H1 (cell line): ENCODE results near the gene HBB. TPM values are rescaled to one million over a fixed set of nuclear protein-coding genes. Genes with fewer than 3 reads are reported as not detected.

Source experiments
- CTCF ChIA-PET: fragments of 300-600 bp; sonication (Branson Sonifier 250); formaldehyde crosslinking; loops from one replicate; lab custom pipeline; 2021; ENCODE audit not compliant: partially characterized antibody; lab: Charles Lee
- POLR2A ChIA-PET: fragments of 300-600 bp; sonication (Branson Sonifier 250); formaldehyde crosslinking; loops from one replicate; lab custom pipeline; 2021; ENCODE audit warnings: inconsistent platforms; ENCODE audit not compliant: partially characterized antibody; lab: Charles Lee
- DNase-seq, 2 experiments: peaks; one replicate each; pipeline versions ENCODE4 v3.0.0 to v3.0.0-alpha.2; 2010 to 2022; ENCODE audit warnings: low spot score in 2 of 2, low read depth in 1 of 2, mixed read lengths in 1 of 2
- FAIRE-seq: peaks from 2 replicates; lab custom pipeline; 2011; peaks lifted over from hg19 to GRCh38; lab: Jason Lieb, UNC
- H2AFZ ChIP-seq: 2 replicates; pipeline ENCODE4 v1.8.1; 2012; ENCODE audit warnings: low read length, inconsistent platforms
- H2AK5ac ChIP-seq: 2 replicates; pipeline ENCODE4 v1.6.1; 2013; ENCODE audit warnings: low read depth, low read length
- H2BK120ac ChIP-seq: replicated peaks from 2 replicates; pipeline ENCODE3; 2013; ENCODE audit warnings: low read depth, low read length, inconsistent platforms
- H2BK12ac ChIP-seq: 2 replicates; pipeline ENCODE4 v1.6.1; 2013; ENCODE audit warnings: low read depth, low read length
- H2BK15ac ChIP-seq: 2 replicates; pipeline ENCODE4 v1.6.1; 2013; ENCODE audit warnings: low read length
- H2BK20ac ChIP-seq: 2 replicates; pipeline ENCODE4 v1.6.1; 2013; ENCODE audit warnings: low read length
- H2BK5ac ChIP-seq: 2 replicates; pipeline ENCODE4 v1.6.1; 2013; ENCODE audit warnings: low read depth, low read length
- H3K14ac ChIP-seq: 2 replicates; pipeline ENCODE4 v1.6.1; 2013; ENCODE audit warnings: inconsistent platforms; ENCODE audit not compliant: insufficient read length
- H3K18ac ChIP-seq: 2 replicates; pipeline ENCODE4 v1.6.1; 2013; ENCODE audit warnings: low read length; ENCODE audit errors: extremely low read depth
- H3K23ac ChIP-seq: 2 replicates; pipeline ENCODE4 v1.6.1; 2013; ENCODE audit warnings: inconsistent platforms; ENCODE audit not compliant: insufficient read length
- H3K23me2 ChIP-seq: 2 replicates; pipeline ENCODE4 v1.6.1; 2013; ENCODE audit warnings: low read depth, low read length
- H3K27ac ChIP-seq: 2 replicates; pipeline ENCODE4 v1.6.1; 2011; ENCODE audit warnings: low read depth, low read length, inconsistent platforms
- H3K27me3 ChIP-seq, 4 experiments: replicated peaks in 1 of 4; 1 replicate in 1 of 4; 2 replicates in 3 of 4; pipeline versions ENCODE4 v1.6.1 to v1.8.1; 2011 to 2013; ENCODE audit warnings: low read length in 3 of 4, mild to moderate bottlenecking in 3 of 4, inconsistent platforms in 2 of 4, mixed read lengths in 2 of 4, moderate library complexity in 1 of 4; ENCODE audit not compliant: control insufficient read depth in 3 of 4, insufficient read depth in 3 of 4; ENCODE audit errors: extremely low read depth in 1 of 4
- H3K36me3 ChIP-seq, 4 experiments: 2 replicates each; pipeline versions ENCODE4 v1.6.1 to v1.8.1; 2011 to 2013; ENCODE audit warnings: mild to moderate bottlenecking in 4 of 4, low read length in 3 of 4, moderate library complexity in 2 of 4, control low read depth in 1 of 4, inconsistent platforms in 1 of 4; ENCODE audit not compliant: insufficient read depth in 4 of 4, control insufficient read depth in 2 of 4
- H3K4ac ChIP-seq: replicated peaks from 2 replicates; pipeline ENCODE3; 2013; ENCODE audit warnings: low read length, low read depth, mixed read lengths, inconsistent platforms; ENCODE audit not compliant: insufficient read length
- H3K4me1 ChIP-seq, 4 experiments: replicated peaks in 1 of 4; 1 replicate in 1 of 4; 2 replicates in 3 of 4; pipeline versions ENCODE4 v1.6.1 to v1.8.1; 2011 to 2013; ENCODE audit warnings: low read length in 3 of 4, inconsistent platforms in 2 of 4, mixed read lengths in 1 of 4; ENCODE audit not compliant: insufficient read depth in 4 of 4, control insufficient read depth in 3 of 4
- H3K4me2 ChIP-seq, 2 experiments: 2 replicates each; pipeline versions ENCODE4 v1.6.1 to v1.8.1; 2011 to 2013; ENCODE audit warnings: low read depth in 2 of 2, low read length in 2 of 2, control low read depth in 1 of 2, inconsistent platforms in 1 of 2, mild to moderate bottlenecking in 1 of 2; ENCODE audit not compliant: insufficient read depth in 1 of 2
- H3K4me3 ChIP-seq, 4 experiments: fragments of 200-600, 300-600 bp in 1 of 4; sonication (generic), shearing (Covaris generic), sonication (Bioruptor Twin) in 1 of 4; 2 replicates each; pipeline versions ENCODE4 v1.5.1 to v1.8.1; 2011 to 2016; ENCODE audit warnings: low read length in 4 of 4, low read depth in 3 of 4, control low read depth in 2 of 4, inconsistent platforms in 2 of 4, mild to moderate bottlenecking in 2 of 4, mixed read lengths in 1 of 4, moderate library complexity in 1 of 4; ENCODE audit not compliant: insufficient read depth in 2 of 4; ENCODE audit errors: extremely low read depth in 1 of 4
- H3K56ac ChIP-seq: replicated peaks from 2 replicates; pipeline ENCODE3; 2013; ENCODE audit warnings: low read depth, mild to moderate bottlenecking, mixed read lengths, low read length, inconsistent platforms; ENCODE audit not compliant: insufficient read length
- H3K79me1 ChIP-seq: 2 replicates; pipeline ENCODE4 v1.6.1; 2013; ENCODE audit warnings: low read depth, low read length, control low read depth
- H3K79me2 ChIP-seq, 2 experiments: 2 replicates each; pipeline versions ENCODE4 v1.6.1 to v1.8.1; 2012 to 2013; ENCODE audit warnings: low read length in 2 of 2, mild to moderate bottlenecking in 2 of 2, inconsistent platforms in 1 of 2; ENCODE audit not compliant: insufficient read depth in 2 of 2, control insufficient read depth in 1 of 2
- H3K9ac ChIP-seq, 4 experiments: replicated peaks in 1 of 4; 1 replicate in 1 of 4; 2 replicates in 3 of 4; pipeline versions ENCODE4 v1.6.1 to v1.8.1; 2011 to 2013; ENCODE audit warnings: low read depth in 3 of 4, low read length in 3 of 4, control low read depth in 2 of 4, mild to moderate bottlenecking in 2 of 4, moderate library complexity in 2 of 4, inconsistent platforms in 1 of 4; ENCODE audit errors: extremely low read depth in 1 of 4
- H3K9me3 ChIP-seq, 2 experiments: 2 replicates each; pipeline versions ENCODE4 v1.6.1 to v1.8.1; 2012 to 2013; ENCODE audit warnings: mild to moderate bottlenecking in 2 of 2, moderate library complexity in 2 of 2, control low read depth in 1 of 2, inconsistent platforms in 1 of 2, low read depth in 1 of 2, low read length in 1 of 2, mixed read lengths in 1 of 2; ENCODE audit not compliant: insufficient read depth in 2 of 2
- H4K20me1 ChIP-seq, 2 experiments: replicated peaks in 1 of 2; 2 replicates each; pipeline versions ENCODE3 to v1.8.1; 2011 to 2013; ENCODE audit warnings: inconsistent platforms in 2 of 2, low read length in 2 of 2, mild to moderate bottlenecking in 1 of 2; ENCODE audit not compliant: insufficient read depth in 2 of 2, control insufficient read depth in 1 of 2
- H4K5ac ChIP-seq: 2 replicates; pipeline ENCODE4 v1.6.1; 2013; ENCODE audit warnings: low read length, low read depth, mixed read lengths, inconsistent platforms; ENCODE audit not compliant: insufficient read length
- H4K8ac ChIP-seq: 2 replicates; pipeline ENCODE4 v1.8.0; 2013; ENCODE audit warnings: mild to moderate bottlenecking, moderate library complexity, low read length, inconsistent platforms; ENCODE audit not compliant: insufficient read depth; ENCODE audit errors: extremely low read depth
- H4K91ac ChIP-seq: replicated peaks from 2 replicates; pipeline ENCODE3; 2013; ENCODE audit warnings: low read length, mixed read lengths, inconsistent platforms; ENCODE audit not compliant: insufficient read length
- HDAC6 ChIP-seq: IDR thresholded peaks from one replicate; pipeline ENCODE4 v1.7.1; 2012; ENCODE audit warnings: low read depth, mild to moderate bottlenecking, inconsistent platforms, low read length, moderate library complexity
- NANOG ChIP-seq: IDR thresholded peaks from 2 replicates; pipeline ENCODE4 v1.6.1; 2011; ENCODE audit warnings: low read length, low read depth, mild to moderate bottlenecking, inconsistent platforms; ENCODE audit not compliant: insufficient read depth, poor library complexity, severe bottlenecking
- SP4 ChIP-seq: IDR thresholded peaks from 2 replicates; pipeline ENCODE4 v1.6.1; 2012; ENCODE audit warnings: low read length, inconsistent platforms
- WGBS, 2 experiments: shearing (Covaris generic) in 1 of 2; methylation state at CpG; one replicate each; pipeline versions ENCODE4 v1.1.6 to v1.1.7; 2013 to 2015; ENCODE audit warnings: low lambda C conversion rate in 2 of 2, mixed read lengths in 2 of 2, inconsistent platforms in 1 of 2, low coverage in 1 of 2, missing lambda C conversion rate in 1 of 2; ENCODE audit not compliant: insufficient replicate concordance in 2 of 2, insufficient coverage in 1 of 2, insufficient read length in 1 of 2; ENCODE audit errors: extremely low coverage in 1 of 2, missing lambda C conversion rate in 1 of 2; 5-methylcytosine and 5-hydroxymethylcytosine counted together
- polyA plus RNA-seq, 7 experiments: library from polyadenylated mRNA; depleted of rRNA in 3 of 7; stranded (reverse) in 5 of 7; unstranded in 2 of 7; fragments of >200 nt in 5 of 7; fragments of 200-250 nt in 2 of 7; gene quantifications; 1 replicate in 5 of 7; 2 replicates in 1 of 7; 4 replicates in 1 of 7; pipeline versions ENCODE4 v1.2.1 to v1.2.3, GENCODE V29; 2011 to 2013; ENCODE audit warnings: missing spikeins in 2 of 7, mixed read lengths in 2 of 7
- total RNA-seq: library from RNA; stranded (reverse); fragmentation: NEBNext Ultra II Directional; extraction: Animal tissue kit (Norgen Biotek cat#: 25700); gene quantifications from 2 replicates; pipeline ENCODE4 v1.2.1, GENCODE V29; 2021

Gene HBB
- total and polyA plus RNA-seq, 2 of the 8 experiments (the other 6 are each of a cell fraction or from before 2014, with no cell fraction given), result not detected

DNA sequence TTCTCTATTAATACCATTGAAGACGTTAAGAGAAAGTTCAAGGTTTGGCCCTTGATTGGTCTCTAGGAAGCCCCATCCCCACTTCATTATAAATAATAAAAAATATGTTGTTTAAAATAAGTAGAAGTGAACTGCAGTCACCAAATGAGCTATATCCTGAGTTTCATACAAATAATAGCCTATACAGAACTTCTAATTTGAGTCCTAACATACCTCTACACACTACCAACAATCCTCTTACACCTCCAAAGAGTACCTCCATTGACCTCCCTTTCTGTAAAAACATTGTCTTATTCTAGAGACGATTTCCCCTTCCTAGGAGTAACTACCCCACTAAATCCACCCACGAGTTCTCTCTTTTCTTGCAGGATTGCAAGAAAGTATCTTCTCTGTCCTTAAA lies 14.6 kb upstream of the HBB start:
- Histone ChIP-seq H4K5ac (no peak overlapping the region), H3K9me3 (no peaks in the 10 kb centered on the region), H3K27ac (no peak overlapping the region), H3K4me3 (no peak overlapping the region), H4K91ac (no peak overlapping the region), H3K36me3 (no peaks in the 10 kb centered on the region), H2AFZ (no peak overlapping the region), H4K8ac (no peak overlapping the region), H3K79me2 (no peaks in the 10 kb centered on the region), H3K79me1 (no peaks in the 10 kb centered on the region), H3K14ac (no peak overlapping the region), H2BK15ac (no peak overlapping the region), H2AK5ac (no peak overlapping the region), H2BK20ac (no peak overlapping the region), H3K4me2 (no peak overlapping the region), H3K4me1 (no peaks in the 10 kb centered on the region), H3K23me2 (no peaks in the 10 kb centered on the region; the same call in 1 of the 2 replicates), H4K20me1 (no peaks in the 10 kb centered on the region), H3K56ac (no peak overlapping the region), H2BK120ac (no peak overlapping the region)
- WGBS, 2 experiments, result 92% methylated on average over 3 of the region's 3 CpGs; no CpG with 5 or more reads in 1 of the 2 experiments
- FAIRE-seq, result no peak
- CTCF ChIA-PET, result interaction anchor here (0.8 to 1.8 kb wide), 3 partner anchors 28 to 140 kb away, joined by 3 to 4 read pairs (median 3); no protein-coding TSS in a partner anchor
- TF ChIP-seq NANOG, result no peak
- no peak for TF ChIP-seq HDAC6
- TF ChIP-seq SP4, result no peak
- TF ChIP-seq, all 59 proteins: peak for 0
- no peak overlapping the region for H2BK5ac ChIP-seq
- POLR2A ChIA-PET, result no interaction called here
- H2BK12ac ChIP-seq, result no peak overlapping the region
- no peak overlapping the region for H3K18ac ChIP-seq
- no peak overlapping the region for H3K4ac ChIP-seq
- no peak overlapping the region for H3K23ac ChIP-seq
- H3K9ac ChIP-seq, result no peak overlapping the region
- no peak for DNase-seq
- H3K27me3 ChIP-seq, result no peaks in the 10 kb centered on the region
